K562 (cell line): ENCODE results near the gene ITGB3BP. TPM values are rescaled to one million over a fixed set of nuclear protein-coding genes. Genes with fewer than 3 reads are reported as not detected.

Experiments
- ATAC-seq: fragments of 200-7000 bp; cut with Tn5 transposase; 3 replicates; pipeline ENCODE4 v1.9.1; 2020; ENCODE audit warnings: moderate library complexity
- BruUV-seq: library from RNA; stranded (reverse); fragments of 400-500 nt; replicated peaks from 2 replicates; lab custom pipeline; 2021; lab: Mats Ljungman, UMichigan
- CTCF ChIA-PET: fragments of 300-600 bp; formaldehyde crosslinking; extraction: SDS; loops from one replicate; lab custom pipeline; 2021; ENCODE audit warnings: low intra/inter-chr PET ratio; lab: Yijun Ruan, JAX
- POLR2A ChIA-PET: fragments of 300-600, 350-650 bp; sonication (Branson Sonifier 250); formaldehyde crosslinking; extraction: SDS; loops from one replicate; lab custom pipeline; 2021; ENCODE audit warnings: antibody characterized with exemption, inconsistent platforms; lab: Yijun Ruan, JAX
- DNase-seq, 4 experiments: peaks; one replicate each; pipeline versions ENCODE4 v3.0.0 to v3.0.0-alpha.2; 2011 to 2018; ENCODE audit warnings: low spot score in 3 of 4, mixed read lengths in 3 of 4; ENCODE audit errors: extremely low read depth in 1 of 4
- FAIRE-seq: peaks from 2 replicates; lab custom pipeline; 2011; peaks lifted over from hg19 to GRCh38; lab: Jason Lieb, UNC
- H2AFZ ChIP-seq: 2 replicates; pipeline ENCODE4 v1.6.0; 2011; ENCODE audit warnings: low read depth, low read length, control low read depth, inconsistent platforms
- H3K27ac ChIP-seq: fragments of 200-600 bp; 3 replicates; pipeline ENCODE4 v1.8.0; 2011; ENCODE audit warnings: low read depth, mild to moderate bottlenecking, control low read depth, inconsistent platforms, low read length, moderate library complexity, mixed read lengths; ENCODE audit errors: extremely low read depth
- H3K27me3 ChIP-seq, 2 experiments: fragments of 300-600 bp in 1 of 2; 2 replicates in 1 of 2; 3 replicates in 1 of 2; pipeline versions ENCODE4 v1.6.0 to v1.8.0; 2011; ENCODE audit warnings: inconsistent platforms in 2 of 2, low read length in 2 of 2, mild to moderate bottlenecking in 1 of 2, mixed read lengths in 1 of 2, moderate library complexity in 1 of 2; ENCODE audit not compliant: control insufficient read depth in 2 of 2, insufficient read depth in 2 of 2
- H3K36me3 ChIP-seq: fragments of 300-600 bp; 3 replicates; pipeline ENCODE4 v1.8.0; 2011; ENCODE audit warnings: mild to moderate bottlenecking, low read length, inconsistent platforms; ENCODE audit not compliant: control insufficient read depth, insufficient read depth
- H3K4me1 ChIP-seq, 2 experiments: fragments of 200-600 bp in 1 of 2; replicated peaks in 1 of 2; 2 replicates in 1 of 2; 3 replicates in 1 of 2; pipeline versions ENCODE4 v1.5.1 to v1.8.0; 2011; ENCODE audit warnings: inconsistent platforms in 2 of 2, low read length in 2 of 2, mild to moderate bottlenecking in 1 of 2, mixed read lengths in 1 of 2, moderate library complexity in 1 of 2; ENCODE audit not compliant: control insufficient read depth in 2 of 2, insufficient read depth in 2 of 2
- H3K4me2 ChIP-seq: 2 replicates; pipeline ENCODE4 v1.6.1; 2011; ENCODE audit warnings: low read length, control low read depth, inconsistent platforms, mixed read lengths; ENCODE audit not compliant: insufficient read depth
- H3K4me3 ChIP-seq: fragments of 200-600 bp; sonication (generic), shearing (Covaris generic); 2 replicates; pipeline ENCODE4 v1.5.1; 2016; ENCODE audit warnings: control low read depth, inconsistent platforms
- H3K79me2 ChIP-seq: fragments of 200-600 bp; 3 replicates; pipeline ENCODE4 v1.8.0; 2011; ENCODE audit warnings: low read length, inconsistent platforms; ENCODE audit not compliant: control insufficient read depth, insufficient read depth
- H3K9ac ChIP-seq, 2 experiments: 2 replicates each; pipeline versions ENCODE4 v1.6.0 to v1.6.1; 2011; ENCODE audit warnings: low read depth in 2 of 2, low read length in 2 of 2, control low read depth in 1 of 2, inconsistent platforms in 1 of 2, mild to moderate bottlenecking in 1 of 2, mixed read lengths in 1 of 2; ENCODE audit not compliant: insufficient read depth in 1 of 2
- H3K9me1 ChIP-seq: one replicate; pipeline ENCODE4 v1.6.0; 2011; ENCODE audit warnings: inconsistent platforms, mild to moderate bottlenecking, low read length, moderate library complexity; ENCODE audit not compliant: control insufficient read depth, insufficient read depth
- H3K9me3 ChIP-seq: replicated peaks from 2 replicates; pipeline ENCODE4 v1.5.1; 2011; ENCODE audit warnings: low read depth, low read length, inconsistent platforms; ENCODE audit not compliant: control insufficient read depth, insufficient read depth
- H4K20me1 ChIP-seq: replicated peaks from 2 replicates; pipeline ENCODE4 v1.6.1; 2011; ENCODE audit warnings: low read length, inconsistent platforms, mixed read lengths; ENCODE audit not compliant: control insufficient read depth, insufficient read depth
- ADNP ChIP-seq: fragments of 200-800 bp; sonication (Bioruptor generic); IDR thresholded peaks from 2 replicates; pipeline ENCODE4 v1.6.1; 2016; ENCODE audit warnings: missing genetic modification characterization, missing compliant biosample characterization
- BRD9 ChIP-seq: fragments of 450-650 bp; IDR thresholded peaks from 2 replicates; pipeline ENCODE4 v1.6.1; 2018; ENCODE audit warnings: low read depth; ENCODE audit not compliant: partially characterized antibody
- ESRRB ChIP-seq: fragments of 250-450 bp; sonication (Bioruptor Pico); IDR thresholded peaks from 2 replicates; pipeline ENCODE4 v1.5.0; 2020; ENCODE audit warnings: mild to moderate bottlenecking, moderate library complexity, borderline replicate concordance
- NR1H2 ChIP-seq: sonication (generic); formaldehyde crosslinking; IDR thresholded peaks from 2 replicates; pipeline ENCODE4 v1.4.0; 2020; ENCODE audit warnings: mild to moderate bottlenecking, missing genetic modification reagents
- POLR2A ChIP-seq: fragments of 450-650 bp; conservative IDR thresholded peaks from 2 replicates; pipeline ENCODE4 v1.6.1; 2016
- ZNF717 ChIP-seq: fragments of 250-450 bp; sonication (Bioruptor Pico); IDR thresholded peaks from 2 replicates; pipeline ENCODE4 v1.5.0; 2021
- WGBS: fragments of 100-300 bp; shearing (Covaris generic); methylation state at CpG from one replicate; pipeline ENCODE4 v1.1.6; 2016; ENCODE audit warnings: low coverage, mixed read lengths; ENCODE audit not compliant: insufficient coverage; ENCODE audit errors: missing lambda C conversion rate; 5-methylcytosine and 5-hydroxymethylcytosine counted together
- in situ Hi-C: fragments of 300-500 bp; cut with MboI; formaldehyde crosslinking; loops from 4 replicates; pipeline ENCODE4 v1.15.0; 2018; ENCODE audit warnings: inconsistent platforms, mixed read lengths
- intact Hi-C: fragments of 100-400 bp; cut with micrococcal nuclease; formaldehyde crosslinking; loops from 2 replicates; pipeline ENCODE4 v1.14.2; 2022
- polyA plus RNA-seq, 8 experiments: library from polyadenylated mRNA; depleted of rRNA in 4 of 8; stranded (reverse) in 5 of 8; unstranded in 3 of 8; fragments of >200 nt; fragmentation: Nextera tagmentation in 2 of 8; fragmentation: Illumina TruSeq in 1 of 8; extraction: Ambion mirVana in 2 of 8; extraction: Trizol in 1 of 8; gene quantifications; 2 replicates each; pipeline versions ENCODE4 v1.2.1 to v1.2.3, GENCODE V29; 2011 to 2014; ENCODE audit warnings: inconsistent platforms in 1 of 8, missing spikeins in 1 of 8
- total RNA-seq, 7 experiments: library from RNA; depleted of rRNA in 6 of 7; stranded (reverse); fragments of >200 nt in 6 of 7; fragmentation: Illumina TruSeq in 2 of 7; extraction: Trizol in 2 of 7; gene quantifications; 2 replicates each; pipeline versions ENCODE4 v1.2.1 to v1.2.3, GENCODE V29; 2011 to 2021; ENCODE audit warnings: low replicate concordance in 1 of 7

The ITGB3BP gene
- total and polyA plus RNA-seq, 9 of the 15 experiments (the other 6 are each of a cell fraction or from before 2014, with no cell fraction given): 62.8 to 151 (median 110) TPM

DNA sequence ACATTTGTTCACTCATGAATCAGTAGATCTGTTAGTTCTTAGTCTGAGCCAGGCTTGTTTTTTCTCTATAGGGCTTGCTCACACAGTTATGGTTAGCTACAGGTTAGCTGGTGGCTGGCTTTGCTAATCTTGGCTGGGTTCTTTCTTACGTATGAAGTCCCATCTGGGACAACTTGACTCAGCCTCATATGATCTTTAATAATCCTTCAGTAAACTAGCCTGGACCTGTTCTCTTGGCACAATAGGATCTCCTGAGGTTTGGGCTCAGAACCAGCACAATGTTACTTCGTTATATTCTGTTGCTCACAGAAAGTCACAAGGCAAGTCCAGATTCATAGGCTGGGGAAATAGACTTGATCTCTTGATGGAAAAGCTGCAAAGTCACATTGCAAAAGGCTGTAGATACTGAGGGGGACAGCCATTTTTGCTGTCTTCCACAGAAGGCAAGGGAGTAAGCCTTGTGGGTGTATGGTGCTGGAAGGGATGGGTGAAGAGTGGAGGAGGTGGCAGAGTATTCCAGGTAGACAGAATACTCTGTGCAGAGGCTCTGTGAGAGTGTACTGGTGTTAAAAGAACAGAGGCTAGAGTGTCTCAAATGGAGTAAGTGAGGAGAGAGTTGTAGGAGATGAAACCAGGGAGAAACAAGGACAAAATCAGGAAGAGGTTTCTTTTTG, 24.7 kb upstream of the ITGB3BP start:
- 26% methylated on average over 2 of the region's 2 CpGs for WGBS
- FAIRE-seq: no peak
- no peak overlapping the region for H3K4me2 ChIP-seq
- no peaks in the 10 kb centered on the region for H3K9me3 ChIP-seq
- H3K4me3 ChIP-seq: no peak overlapping the region
- ChIA-PET POLR2A (interaction anchor here (0.6 kb wide), 2 partner anchors 151 to 700 kb away, joined by 3 read pairs; no protein-coding TSS in a partner anchor), CTCF (no interaction called here)
- no TSS peak for BruUV-seq
- H4K20me1 ChIP-seq: no peaks in the 10 kb centered on the region
- no peak overlapping the region for H2AFZ ChIP-seq
- no peaks in the 10 kb centered on the region for H3K36me3 ChIP-seq
- no peaks in the 10 kb centered on the region for H3K27me3 ChIP-seq
- H3K9ac ChIP-seq: no peak overlapping the region
- H3K79me2 ChIP-seq: no peaks in the 10 kb centered on the region
- ATAC-seq: no peak
- H3K9me1 ChIP-seq: no peaks in the 10 kb centered on the region
- TF ChIP-seq BRD9: no peak
- TF ChIP-seq ZNF717 (CRISPR knock-in tag): no peak
- intact Hi-C loops (no loop called here), in situ Hi-C loops (no loop called here)
- H3K27ac ChIP-seq: no peak overlapping the region
- DNase-seq: no peak
- H3K4me1 ChIP-seq: no peaks in the 10 kb centered on the region

DNA sequence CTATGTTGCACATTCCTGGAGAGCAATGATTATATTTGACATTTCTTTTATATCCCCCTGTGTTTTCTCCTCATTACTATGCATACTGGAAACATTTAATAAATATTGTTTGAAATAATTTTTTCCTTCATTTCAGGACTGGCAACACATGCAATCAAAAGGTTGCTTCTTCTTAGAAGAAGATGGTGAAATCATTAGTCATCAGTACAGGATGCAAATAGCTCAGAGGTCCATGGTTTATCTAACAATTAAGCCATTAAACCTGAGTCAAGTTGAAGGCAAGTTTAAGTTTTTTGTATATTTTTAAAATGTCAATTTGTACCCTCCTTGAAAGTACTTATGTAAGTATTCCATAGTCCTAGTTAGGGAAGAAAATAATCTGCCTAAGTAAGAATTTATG, 22.8 kb upstream of the ITGB3BP start:
- Histone ChIP-seq H3K27ac (no peak overlapping the region), H3K4me3 (no peak overlapping the region), H3K9me3 (no peaks in the 10 kb centered on the region), H4K20me1 (no peaks in the 10 kb centered on the region), H3K4me2 (no peak overlapping the region), H3K4me1 (no peaks in the 10 kb centered on the region), H3K9me1 (no peaks in the 10 kb centered on the region), H3K9ac (no peak overlapping the region), H3K27me3 (no peaks in the 10 kb centered on the region), H3K79me2 (no peaks in the 10 kb centered on the region), H3K36me3 (no peaks in the 10 kb centered on the region), H2AFZ (no peak overlapping the region)
- in situ Hi-C loops: no loop called here
- BruUV-seq: no TSS peak
- no peak for FAIRE-seq
- ChIA-PET CTCF (no interaction called here), POLR2A (interaction anchor here (0.6 kb wide), 1 partner anchor 49 kb away, joined by 4 read pairs; no protein-coding TSS in a partner anchor)
- intact Hi-C loops: no loop called here
- no peak for ATAC-seq
- no peak for DNase-seq
- no peak for TF ChIP-seq ESRRB
- TF ChIP-seq ADNP: no peak
- TF ChIP-seq NR1H2 (CRISPR knock-in tag): no peak
- TF ChIP-seq POLR2A: no peak
